DOHH2 (cell line): Measurements from ENCODE around the gene RRM1.

Source experiments
- H3F3A ChIP-seq: fragments of 200-600 bp; sonication (generic), shearing (Covaris generic); 2 replicates; pipeline ENCODE4 v1.6.0; 2016; ENCODE audit warnings: antibody characterized with exemption, mild to moderate bottlenecking; ENCODE audit not compliant: control insufficient read depth, insufficient read depth
- H3K27ac ChIP-seq: fragments of 200-600 bp; sonication (generic); 2 replicates; pipeline ENCODE4 v1.5.1; 2014; ENCODE audit warnings: low read depth, mild to moderate bottlenecking, low read length, moderate library complexity
- H3K27me3 ChIP-seq: fragments of 200-600 bp; sonication (generic); 2 replicates; pipeline ENCODE4 v1.6.1; 2014; ENCODE audit warnings: mild to moderate bottlenecking, low read length, mixed read lengths; ENCODE audit not compliant: control insufficient read depth
- H3K36me3 ChIP-seq: fragments of 200-600 bp; sonication (generic); 2 replicates; pipeline ENCODE4 v1.6.1; 2014; ENCODE audit warnings: mild to moderate bottlenecking, low read length, moderate library complexity, mixed read lengths; ENCODE audit not compliant: control insufficient read depth
- H3K4me1 ChIP-seq: fragments of 200-600 bp; sonication (generic); 2 replicates; pipeline ENCODE4 v1.6.1; 2014; ENCODE audit warnings: mild to moderate bottlenecking, low read length, mixed read lengths; ENCODE audit not compliant: control insufficient read depth
- H3K4me2 ChIP-seq: fragments of 200-600 bp; sonication (generic); 2 replicates; pipeline ENCODE4 v1.6.0; 2014; ENCODE audit warnings: mild to moderate bottlenecking, low read length, moderate library complexity
- H3K4me3 ChIP-seq: fragments of 200-600 bp; sonication (generic); 2 replicates; pipeline ENCODE4 v1.5.1; 2014; ENCODE audit warnings: mild to moderate bottlenecking, low read length, mixed read lengths
- H3K79me2 ChIP-seq: fragments of 200-600 bp; sonication (generic); 2 replicates; pipeline ENCODE4 v1.6.1; 2014; ENCODE audit warnings: mild to moderate bottlenecking, low read length, mixed read lengths; ENCODE audit not compliant: control insufficient read depth
- H3K9me2 ChIP-seq: fragments of 200-600 bp; sonication (generic); replicated peaks from 2 replicates; pipeline ENCODE4 v1.6.1; 2014; ENCODE audit warnings: mild to moderate bottlenecking, low read length, mixed read lengths; ENCODE audit not compliant: control insufficient read depth
- H3K9me3 ChIP-seq: fragments of 200-600 bp; sonication (generic); 2 replicates; pipeline ENCODE4 v1.6.1; 2014; ENCODE audit warnings: antibody characterized with exemption, low read length, mixed read lengths; ENCODE audit not compliant: control insufficient read depth, insufficient read depth
- H4K20me1 ChIP-seq: fragments of 200-600 bp; sonication (generic); 2 replicates; pipeline ENCODE4 v1.6.0; 2014; ENCODE audit warnings: low read depth, mild to moderate bottlenecking, antibody characterized with exemption, low read length, moderate library complexity; ENCODE audit not compliant: control insufficient read depth, insufficient read depth
- EZH2phosphoT487 ChIP-seq: fragments of 200-600 bp; sonication (generic); IDR thresholded peaks from 2 replicates; pipeline ENCODE4 v1.6.1; 2017; ENCODE audit warnings: borderline replicate concordance, mild to moderate bottlenecking, antibody characterized with exemption, low read length, moderate library complexity, mixed read lengths
- TF ChIP-seq, protein P1 (sequence below): fragments of 200-600 bp; sonication (generic); IDR thresholded peaks from one replicate; pipeline ENCODE4 v1.5.1; 2014; ENCODE audit warnings: antibody characterized with exemption, mild to moderate bottlenecking, low read depth, low read length; ENCODE audit not compliant: poor library complexity, severe bottlenecking

The RRM1 gene

DNA sequence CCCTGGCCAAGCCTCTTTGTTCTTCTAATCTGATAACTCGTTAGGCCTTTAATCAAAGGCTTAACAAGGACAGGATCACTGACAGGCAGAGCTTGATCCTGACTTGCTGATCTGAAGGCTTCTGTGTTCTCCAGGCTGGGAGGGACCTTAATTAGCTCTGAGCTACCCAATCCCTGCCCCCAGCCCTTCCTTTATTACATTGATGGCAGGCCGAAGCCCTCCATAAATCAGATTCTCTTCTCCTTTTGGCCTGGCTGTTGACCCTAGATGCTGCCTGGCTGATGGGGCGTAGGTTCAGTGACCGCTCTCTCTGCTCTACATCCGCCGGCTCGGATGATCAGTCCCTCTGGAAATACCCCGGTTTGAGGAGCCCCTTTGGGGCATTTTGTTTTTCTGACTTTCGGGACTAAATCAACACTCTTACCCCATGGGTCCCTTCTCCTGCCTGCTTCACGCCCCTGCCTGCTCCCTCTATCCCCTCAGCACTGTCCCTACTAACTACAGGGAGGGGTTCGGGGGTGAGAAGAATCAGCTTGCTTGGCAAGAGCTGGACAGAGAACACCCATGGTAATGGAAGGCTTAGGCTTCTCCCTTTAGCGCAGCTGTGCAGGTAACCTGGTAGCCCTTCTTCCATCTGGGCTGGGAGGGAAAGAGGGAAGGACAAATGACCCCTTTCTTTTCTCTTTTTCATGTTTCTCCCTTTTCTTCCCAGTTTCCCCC, 10.0 kb upstream of the RRM1 start:
- no peak overlapping the region for H3K4me2 ChIP-seq
- H3K27ac ChIP-seq: no peak overlapping the region
- H3K9me3 ChIP-seq: no peaks in the 10 kb centered on the region
- no peaks in the 10 kb centered on the region for H4K20me1 ChIP-seq
- H3K27me3 ChIP-seq: no peaks in the 10 kb centered on the region
- no peaks in the 10 kb centered on the region for H3K4me1 ChIP-seq
- H3F3A ChIP-seq: no peaks in the 10 kb centered on the region
- no peaks in the 10 kb centered on the region for H3K36me3 ChIP-seq
- H3K4me3 ChIP-seq: no peak overlapping the region
- H3K79me2 ChIP-seq: no peaks in the 10 kb centered on the region
- no peak for TF ChIP-seq EZH2phosphoT487
- TF ChIP-seq, protein P1, sequence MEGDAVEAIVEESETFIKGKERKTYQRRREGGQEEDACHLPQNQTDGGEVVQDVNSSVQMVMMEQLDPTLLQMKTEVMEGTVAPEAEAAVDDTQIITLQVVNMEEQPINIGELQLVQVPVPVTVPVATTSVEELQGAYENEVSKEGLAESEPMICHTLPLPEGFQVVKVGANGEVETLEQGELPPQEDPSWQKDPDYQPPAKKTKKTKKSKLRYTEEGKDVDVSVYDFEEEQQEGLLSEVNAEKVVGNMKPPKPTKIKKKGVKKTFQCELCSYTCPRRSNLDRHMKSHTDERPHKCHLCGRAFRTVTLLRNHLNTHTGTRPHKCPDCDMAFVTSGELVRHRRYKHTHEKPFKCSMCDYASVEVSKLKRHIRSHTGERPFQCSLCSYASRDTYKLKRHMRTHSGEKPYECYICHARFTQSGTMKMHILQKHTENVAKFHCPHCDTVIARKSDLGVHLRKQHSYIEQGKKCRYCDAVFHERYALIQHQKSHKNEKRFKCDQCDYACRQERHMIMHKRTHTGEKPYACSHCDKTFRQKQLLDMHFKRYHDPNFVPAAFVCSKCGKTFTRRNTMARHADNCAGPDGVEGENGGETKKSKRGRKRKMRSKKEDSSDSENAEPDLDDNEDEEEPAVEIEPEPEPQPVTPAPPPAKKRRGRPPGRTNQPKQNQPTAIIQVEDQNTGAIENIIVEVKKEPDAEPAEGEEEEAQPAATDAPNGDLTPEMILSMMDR: no peak
- H3K9me2 ChIP-seq: no peaks in the 10 kb centered on the region

DNA sequence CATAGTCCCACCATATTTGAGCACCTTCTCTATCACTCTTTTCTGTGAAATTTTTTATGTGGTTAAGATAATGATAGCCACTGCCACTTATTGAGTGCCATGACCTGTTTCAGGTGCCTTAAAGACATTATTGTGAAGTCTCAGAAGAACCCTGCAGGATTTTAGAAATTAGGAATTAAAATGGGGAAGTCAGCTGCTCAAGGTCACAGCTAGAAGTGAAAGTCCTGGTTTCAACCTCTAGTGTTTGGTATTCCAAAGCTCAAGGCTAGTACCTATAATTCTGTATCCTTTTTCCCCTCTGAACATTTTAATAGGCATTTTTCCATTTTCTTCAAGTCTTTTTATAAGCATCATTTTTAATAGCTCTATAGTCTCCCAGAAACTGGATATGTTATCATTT, 9.0 kb upstream of the RRM1 start:
- H3K9me3 ChIP-seq: no peaks in the 10 kb centered on the region
- no peaks in the 10 kb centered on the region for H3K27me3 ChIP-seq
- H3K79me2 ChIP-seq: no peaks in the 10 kb centered on the region
- no peaks in the 10 kb centered on the region for H3K36me3 ChIP-seq
- H3K27ac ChIP-seq: no peak overlapping the region
- no peaks in the 10 kb centered on the region for H4K20me1 ChIP-seq
- no peaks in the 10 kb centered on the region for H3K4me1 ChIP-seq
- H3F3A ChIP-seq: no peaks in the 10 kb centered on the region
- H3K4me3 ChIP-seq: no peak overlapping the region
- no peak for TF ChIP-seq EZH2phosphoT487
- TF ChIP-seq, protein P1: no peak
- no peaks in the 10 kb centered on the region for H3K9me2 ChIP-seq
- H3K4me2 ChIP-seq: no peak overlapping the region

DNA sequence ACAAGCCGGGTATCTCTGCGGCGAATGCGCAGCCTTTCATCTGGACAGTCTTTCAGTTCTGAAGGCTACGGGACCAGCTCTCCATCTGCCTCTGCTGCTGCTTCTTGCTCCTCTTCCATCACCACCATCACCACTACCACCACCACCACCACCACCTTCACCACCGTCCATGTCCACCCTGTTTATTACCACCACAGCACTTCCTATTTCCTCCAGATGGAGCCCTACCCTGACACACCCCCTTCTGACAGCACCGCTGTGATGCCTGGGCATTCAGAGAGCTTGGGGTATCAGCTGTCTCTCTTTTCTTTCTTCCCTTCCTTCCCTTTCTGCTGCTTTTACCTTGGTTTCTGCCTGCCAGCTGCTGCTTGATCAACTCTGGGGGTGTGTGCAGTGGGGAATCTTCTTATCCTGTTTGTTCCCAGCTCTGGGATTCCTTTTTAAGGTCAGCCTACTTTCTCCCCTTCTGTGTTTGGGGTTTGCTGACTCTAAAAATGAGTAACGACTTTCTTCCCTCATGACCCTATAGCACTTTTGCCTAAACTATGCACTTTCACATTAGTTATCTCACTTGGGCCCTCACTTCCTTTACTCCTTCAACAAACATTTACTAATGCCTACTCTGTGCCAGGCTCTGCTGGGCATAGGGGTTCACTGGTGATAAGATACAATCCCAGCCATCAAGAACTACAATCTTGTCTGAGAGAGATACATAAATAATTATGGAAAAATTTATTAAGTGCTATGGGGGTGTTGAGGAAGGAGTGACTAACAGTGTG, 7.8 kb upstream of the RRM1 start:
- Histone ChIP-seq H3K79me2 (no peaks in the 10 kb centered on the region), H3K27ac (no peak overlapping the region), H4K20me1 (no peaks in the 10 kb centered on the region), H3K27me3 (no peaks in the 10 kb centered on the region), H3K9me2 (no peaks in the 10 kb centered on the region), H3K4me3 (no peak overlapping the region), H3K4me2 (no peak overlapping the region), H3K36me3 (no peaks in the 10 kb centered on the region), H3F3A (no peaks in the 10 kb centered on the region), H3K4me1 (no peaks in the 10 kb centered on the region), H3K9me3 (no peaks in the 10 kb centered on the region)
- TF ChIP-seq, protein P1: no peak
- no peak for TF ChIP-seq EZH2phosphoT487
